Measurements from ENCODE around the gene CDH7.

- no peak for TF ChIP-seq CTCF (IDR thresholded peaks at IDR 0.05)
- no peak for TF ChIP-seq POLR2A (IDR thresholded peaks at IDR 0.05)
Observed at GRCh38 chr18:65755616-65756015, 4.8 kb downstream of the CDH7 start.
